Stimulated activated naive CD8-positive, alpha-beta T cell treated with anti-CD3 and anti-CD28 coated beads, Interleukin-15, amount 100 ng/mL, for 72 hours (primary cell): ENCODE results near the gene RNF123.

Experiments
- ATAC-seq: fragments of 150-1000 bp; cut with Tn5 transposase; 2 replicates; pipeline ENCODE4 v1.10.0; 2021; ENCODE audit warnings: mild to moderate bottlenecking, moderate library complexity
- DNase-seq, 2 donors: peaks; one replicate each; pipeline ENCODE4 v3.0.0; 2021 to 2022
- H3K27ac Mint-ChIP-seq, 2 donors: one replicate each; pipeline ENCODE4 v1.8.0; 2022; ENCODE audit warnings: mild to moderate bottlenecking in 2 of 2, mixed read lengths in 2 of 2, moderate library complexity in 2 of 2
- H3K27me3 Mint-ChIP-seq: one replicate; pipeline ENCODE4 v1.8.0; 2022; ENCODE audit warnings: mixed read lengths
- H3K4me1 Mint-ChIP-seq: one replicate; pipeline ENCODE4 v1.8.0; 2022; ENCODE audit warnings: mild to moderate bottlenecking, mixed read lengths
- H3K4me3 Mint-ChIP-seq, 2 donors: one replicate each; pipeline ENCODE4 v1.8.0; 2022; ENCODE audit warnings: mild to moderate bottlenecking in 2 of 2, mixed read lengths in 2 of 2, moderate library complexity in 1 of 2
- H3K9me3 Mint-ChIP-seq, 2 donors: one replicate each; pipeline ENCODE4 v1.8.0; 2022; ENCODE audit warnings: mixed read lengths in 2 of 2

The RNF123 gene

GRCh38 chr3:49654176-49654825, 35.1 kb upstream of the RNF123 start:
- Mint-ChIP-seq H3K9me3 (no peaks in the 10 kb centered on the region), H3K4me3 (no peak overlapping the region), H3K27ac (no peak overlapping the region), H3K27me3 (peaks cover 8% of the 10 kb centered on the region), H3K4me1 (peaks cover 13% of the 10 kb centered on the region)
- DNase-seq (no peak), ATAC-seq (no peak)

- ATAC-seq (no peak), DNase-seq (no peak)
- no peak overlapping the region for H3K27ac Mint-ChIP-seq
- peaks cover 8% of the 10 kb centered on the region for H3K27me3 Mint-ChIP-seq
- no peaks in the 10 kb centered on the region for H3K9me3 Mint-ChIP-seq
- no peak overlapping the region for H3K4me3 Mint-ChIP-seq
- H3K4me1 Mint-ChIP-seq: peaks cover 13% of the 10 kb centered on the region
These were observed 34.3 kb upstream of the RNF123 start for GRCh38 chr3:49654955-49655556.

- peaks cover 8% of the 10 kb centered on the region for H3K27me3 Mint-ChIP-seq
- no peak overlapping the region for H3K4me3 Mint-ChIP-seq
- ATAC-seq: no peak
- no peak for DNase-seq
- H3K4me1 Mint-ChIP-seq: peaks cover 8% of the 10 kb centered on the region
- H3K27ac Mint-ChIP-seq: no peak overlapping the region
- H3K9me3 Mint-ChIP-seq: no peaks in the 10 kb centered on the region
These were observed 33.5 kb upstream of the RNF123 start for GRCh38 chr3:49655731-49656285.

GRCh38 chr3:49656541-49657112, 32.7 kb upstream of the RNF123 start:
- peaks cover 8% of the 10 kb centered on the region for H3K4me1 Mint-ChIP-seq
- no peak overlapping the region for H3K4me3 Mint-ChIP-seq
- H3K27ac Mint-ChIP-seq: peak overlapping the region in 1 of 2 donors; percentile 63
- DNase-seq (no peak), ATAC-seq (no peak)
- H3K9me3 Mint-ChIP-seq: no peaks in the 10 kb centered on the region
- peaks cover 8% of the 10 kb centered on the region for H3K27me3 Mint-ChIP-seq

- no peak for ATAC-seq
- Mint-ChIP-seq H3K9me3 (no peaks in the 10 kb centered on the region), H3K27me3 (peaks cover 8% of the 10 kb centered on the region)
These were observed 32.0 kb upstream of the RNF123 start for GRCh38 chr3:49657208-49657915.

GRCh38 chr3:49658711-49659110, 30.6 kb upstream of the RNF123 start:
- H3K4me1 Mint-ChIP-seq: peaks cover 8% of the 10 kb centered on the region
- H3K9me3 Mint-ChIP-seq: no peaks in the 10 kb centered on the region
- H3K4me3 Mint-ChIP-seq: no peak overlapping the region
- DNase-seq (no peak), ATAC-seq (no peak)
- H3K27me3 Mint-ChIP-seq: peaks cover 8% of the 10 kb centered on the region
- no peak overlapping the region for H3K27ac Mint-ChIP-seq

More at GRCh38 chr3:49657208-49657915, 32.0 kb upstream of the RNF123 start:
- peaks cover 8% of the 10 kb centered on the region for H3K4me1 Mint-ChIP-seq
- no peak overlapping the region for H3K27ac Mint-ChIP-seq
- H3K4me3 Mint-ChIP-seq: no peak overlapping the region
- no peak for DNase-seq

- Mint-ChIP-seq H3K9me3 (no peaks in the 10 kb centered on the region), H3K4me3 (no peak overlapping the region), H3K27me3 (peaks cover 8% of the 10 kb centered on the region), H3K4me1 (peaks cover 4% of the 10 kb centered on the region), H3K27ac (peak overlapping the region in 1 of 2 donors; percentile 52)
- DNase-seq: no peak
- ATAC-seq: peak; percentile 31
These were observed 29.6 kb upstream of the RNF123 start for GRCh38 chr3:49659756-49660155.

GRCh38 chr3:49661281-49661680, 28.1 kb upstream of the RNF123 start:
- H3K27ac Mint-ChIP-seq: no peak overlapping the region

GRCh38 chr3:49662021-49662420, 27.3 kb upstream of the RNF123 start:
- ATAC-seq (no peak), DNase-seq (no peak)
- H3K4me3 Mint-ChIP-seq: no peak overlapping the region
- no peak overlapping the region for H3K27ac Mint-ChIP-seq
- no peaks in the 10 kb centered on the region for H3K27me3 Mint-ChIP-seq
- H3K9me3 Mint-ChIP-seq: no peaks in the 10 kb centered on the region
- H3K4me1 Mint-ChIP-seq: no peaks in the 10 kb centered on the region

More at GRCh38 chr3:49661281-49661680, 28.1 kb upstream of the RNF123 start:
- Mint-ChIP-seq H3K4me3 (no peak overlapping the region), H3K9me3 (no peaks in the 10 kb centered on the region), H3K27me3 (peaks cover 6% of the 10 kb centered on the region), H3K4me1 (no peaks in the 10 kb centered on the region)
- ATAC-seq (no peak), DNase-seq (no peak)

GRCh38 chr3:49662720-49663413, 26.5 kb upstream of the RNF123 start:
- Mint-ChIP-seq H3K27me3 (no peaks in the 10 kb centered on the region), H3K4me3 (no peak overlapping the region), H3K9me3 (no peaks in the 10 kb centered on the region), H3K27ac (no peak overlapping the region), H3K4me1 (no peaks in the 10 kb centered on the region)
- DNase-seq: no peak
- ATAC-seq: no peak

GRCh38 chr3:49663831-49664230, 25.5 kb upstream of the RNF123 start:
- no peaks in the 10 kb centered on the region for H3K4me1 Mint-ChIP-seq
- no peaks in the 10 kb centered on the region for H3K9me3 Mint-ChIP-seq
- H3K27ac Mint-ChIP-seq: no peak overlapping the region
- H3K4me3 Mint-ChIP-seq: no peak overlapping the region
- no peak for ATAC-seq
- H3K27me3 Mint-ChIP-seq: no peaks in the 10 kb centered on the region
- DNase-seq: no peak

- Mint-ChIP-seq H3K27me3 (no peaks in the 10 kb centered on the region), H3K4me1 (no peaks in the 10 kb centered on the region), H3K27ac (no peak overlapping the region), H3K4me3 (no peak overlapping the region), H3K9me3 (no peaks in the 10 kb centered on the region)
- no peak for ATAC-seq
- no peak for DNase-seq
These were observed 25.1 kb upstream of the RNF123 start for GRCh38 chr3:49664300-49664699.

GRCh38 chr3:49665822-49666519, 23.4 kb upstream of the RNF123 start:
- Mint-ChIP-seq H3K27me3 (no peaks in the 10 kb centered on the region), H3K4me3 (no peak overlapping the region), H3K9me3 (no peaks in the 10 kb centered on the region), H3K4me1 (no peaks in the 10 kb centered on the region), H3K27ac (no peak overlapping the region)
- DNase-seq: no peak
- no peak for ATAC-seq

- Mint-ChIP-seq H3K27me3 (no peaks in the 10 kb centered on the region), H3K9me3 (no peaks in the 10 kb centered on the region), H3K4me3 (no peak overlapping the region), H3K4me1 (no peaks in the 10 kb centered on the region), H3K27ac (no peak overlapping the region)
- DNase-seq: no peak
- no peak for ATAC-seq
These were observed 22.8 kb upstream of the RNF123 start for GRCh38 chr3:49666592-49666991.
